Measurements from ENCODE around the gene ENDOV.

The ENDOV gene

DNA sequence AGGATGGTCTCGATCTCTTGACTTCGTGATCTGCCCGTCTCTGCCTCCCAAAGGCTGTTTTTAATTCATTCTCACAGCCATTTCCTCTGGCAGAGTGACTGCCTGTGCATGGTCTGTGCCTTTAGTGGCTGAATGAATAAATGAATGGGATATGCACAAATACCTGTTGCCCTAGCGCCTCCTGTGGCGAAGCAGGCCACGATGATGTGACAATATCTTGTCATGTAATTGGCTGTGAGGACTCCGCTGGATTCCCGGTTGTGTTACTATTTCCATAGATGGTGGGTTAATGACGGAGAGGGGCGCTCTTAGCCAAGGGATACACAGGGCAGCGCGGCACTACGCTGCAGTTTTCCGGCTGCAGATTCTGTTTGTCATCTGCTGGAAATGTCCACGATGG lies 26.8 kb upstream of the ENDOV start:
- no peak for TF ChIP-seq CTCF (IDR thresholded peaks at IDR 0.05; ENCODE audit: insufficient read depth, missing control alignments)
- DNase-seq (ENCODE audit: insufficient read length, low spot score) (no peak), FAIRE-seq (no peak)

GRCh38 chr17:80388601-80389000 lies 26.4 kb upstream of the ENDOV start:
- no peak for FAIRE-seq
- DNase-seq (ENCODE audit: insufficient read length, low spot score): no peak
- TF ChIP-seq CTCF (IDR thresholded peaks at IDR 0.05; ENCODE audit: insufficient read depth, missing control alignments): no peak

DNA sequence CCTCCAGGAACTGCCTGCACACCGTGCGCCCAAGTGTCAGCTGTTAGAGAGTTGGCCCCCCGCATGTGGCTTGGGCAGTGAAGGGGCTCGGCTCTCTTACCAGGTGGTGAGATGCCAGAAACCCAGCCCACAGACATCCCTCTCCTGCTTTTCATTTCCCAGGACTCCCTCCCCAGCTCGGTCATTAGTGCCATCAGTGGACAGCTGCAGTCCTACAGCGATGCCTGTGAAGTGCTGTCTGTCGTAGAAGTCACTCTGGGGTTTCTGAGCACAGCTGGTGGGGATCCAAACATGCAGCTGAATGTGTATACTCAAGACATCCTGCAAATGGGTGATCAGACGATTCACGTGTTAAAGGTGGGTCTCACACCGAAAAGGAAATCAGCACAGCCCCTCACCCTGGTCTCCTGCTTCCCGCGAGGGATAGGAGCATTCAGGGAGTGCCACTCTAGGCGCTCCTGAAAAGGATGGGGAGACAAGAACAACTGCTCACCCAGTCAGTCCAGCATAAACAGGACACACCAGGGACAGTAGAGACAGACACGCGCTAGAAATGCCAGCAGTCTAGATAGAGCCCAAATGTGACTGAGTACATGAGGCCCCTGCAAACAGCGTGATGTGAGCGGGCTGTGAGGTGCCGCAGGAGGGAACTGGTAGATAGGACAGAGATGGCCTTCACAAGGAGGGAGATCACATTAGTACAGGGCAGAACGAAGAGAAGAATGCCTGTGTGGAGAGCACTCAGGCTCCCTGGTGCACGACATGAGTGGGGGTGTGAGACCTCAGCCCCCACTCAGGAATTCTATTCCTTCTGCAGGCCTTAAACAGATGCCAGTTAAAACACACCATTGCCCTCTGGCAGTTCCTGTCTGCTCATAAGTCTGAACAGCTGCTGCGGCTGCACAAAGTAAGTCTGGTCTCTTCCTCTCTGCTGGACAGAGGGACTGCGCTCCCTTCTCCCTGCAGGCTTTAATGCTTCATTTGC lies 25.7 kb upstream of the ENDOV start:
- FAIRE-seq (no peak), DNase-seq (ENCODE audit: insufficient read length, low spot score) (no peak)
- TF ChIP-seq CTCF (IDR thresholded peaks at IDR 0.05; ENCODE audit: insufficient read depth, missing control alignments): no peak

DNA sequence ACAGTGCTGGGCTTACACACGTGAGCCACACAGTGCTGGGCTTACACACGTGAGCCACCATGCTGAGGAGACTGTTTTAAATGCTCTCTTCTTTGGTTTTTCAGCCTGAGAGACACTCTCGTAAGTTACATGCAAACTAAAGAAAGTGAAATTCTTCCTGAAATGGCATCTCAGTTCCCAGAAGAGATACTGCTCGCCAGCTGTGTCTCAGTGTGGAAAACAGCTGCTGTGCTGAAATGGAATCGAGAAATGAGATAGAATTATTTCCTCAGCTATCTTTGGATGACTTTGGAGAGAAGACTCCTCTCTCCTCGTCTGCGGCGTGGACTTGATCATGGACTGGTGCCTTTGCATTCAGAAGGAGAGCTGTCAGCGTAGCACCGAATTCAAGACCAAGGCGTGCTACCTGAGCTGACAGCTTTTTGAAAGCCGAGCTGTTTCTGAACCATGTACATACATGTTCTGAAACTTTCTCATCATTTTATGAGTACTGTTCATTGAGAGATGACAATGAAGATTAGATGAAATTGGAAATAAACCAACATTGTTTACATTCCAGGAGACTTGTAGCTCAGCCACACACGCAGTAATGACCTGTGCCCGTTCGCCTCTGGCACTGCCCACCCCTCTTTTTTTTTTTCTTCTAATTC lies 21.6 kb upstream of the ENDOV start:
- no peak for DNase-seq (ENCODE audit: insufficient read length, low spot score)
- TF ChIP-seq CTCF (IDR thresholded peaks at IDR 0.05; ENCODE audit: insufficient read depth, missing control alignments): no peak
- no peak for FAIRE-seq

DNA sequence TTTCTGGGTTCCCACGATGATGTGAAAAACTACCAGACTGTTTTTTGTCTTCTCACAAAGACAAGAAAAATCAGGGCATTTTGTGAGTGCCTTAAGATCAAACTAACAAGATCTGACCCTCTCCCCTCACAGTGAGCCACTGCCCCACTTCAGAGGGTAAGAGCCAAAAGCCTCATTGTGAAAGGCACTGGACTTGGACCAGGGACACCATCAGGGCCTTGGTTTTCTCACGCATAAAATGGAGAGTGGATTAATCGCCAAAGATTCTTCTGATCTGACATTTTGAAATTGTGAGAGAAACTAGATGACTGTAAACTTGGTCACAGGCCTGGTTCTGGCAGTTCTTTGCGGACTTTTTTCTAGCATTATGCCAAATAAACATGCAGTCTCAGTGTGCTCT lies 21.0 kb upstream of the ENDOV start:
- TF ChIP-seq CTCF (IDR thresholded peaks at IDR 0.05; ENCODE audit: insufficient read depth, missing control alignments): no peak
- no peak for DNase-seq (ENCODE audit: insufficient read length, low spot score)
- FAIRE-seq: no peak

- DNase-seq (ENCODE audit: insufficient read length, low spot score): no peak
- no peak for TF ChIP-seq CTCF (IDR thresholded peaks at IDR 0.05; ENCODE audit: insufficient read depth, missing control alignments)
- FAIRE-seq: no peak
Observed at GRCh38 chr17:80394629-80395216, 20.2 kb upstream of the ENDOV start.

Data from D721Med (cell line).